ENCODE results near the gene SEMA3F. TPM values are rescaled to one million over a fixed set of nuclear protein-coding genes. Genes with fewer than 3 reads are reported as not detected.

SEMA3F gene
- total and polyA plus RNA-seq, 2 experiments from 2014 or later = 2.3 to 67.6 TPM

GRCh38 chr3:50132421-50133282 is 22.5 kb upstream of the SEMA3F start (continued):
- no peak for TF ChIP-seq ZNF462 (CRISPR knock-in tag; IDR thresholded peaks at IDR 0.05)
- no peak for TF ChIP-seq ZNF114 (CRISPR knock-in tag; IDR thresholded peaks at IDR 0.05)

- Mint-ChIP-seq H3K4me3 (no peak overlapping the region), H3K36me3 (ENCODE audit: low read depth) (no peaks in the 10 kb centered on the region), H3K9me3 (no peaks in the 10 kb centered on the region), H3K4me1 (peaks cover 21% of the 10 kb centered on the region), H3K27me3 (ENCODE audit: insufficient read depth, low read depth, poor library complexity) (peaks cover 29% of the 10 kb centered on the region), H3K27ac (0 out of 2 replicates have a peak overlapping the region, but pooled peaks have one; percentile 40)
- H3K79me2 ChIP-seq (replicated peaks; ENCODE audit: insufficient read depth) = no peaks in the 10 kb centered on the region
- no peaks in the 10 kb centered on the region for H3K9me2 ChIP-seq (ENCODE audit: insufficient read depth)
- DNase-seq (ENCODE audit: low spot score) = no peak
- no peak overlapping the region for H3K4me2 ChIP-seq
- no peak overlapping the region for H2AFZ ChIP-seq
- H3K36me3 ChIP-seq (ENCODE audit: insufficient read depth) = no peaks in the 10 kb centered on the region
- H3K27me3 ChIP-seq (ENCODE audit: insufficient read depth) = no peaks in the 10 kb centered on the region
- H4K20me1 ChIP-seq (replicated peaks; ENCODE audit: insufficient read depth) = no peaks in the 10 kb centered on the region
- no peak overlapping the region for H3K27ac ChIP-seq (ENCODE audit: low read depth)
- H3F3A ChIP-seq (replicated peaks; ENCODE audit: low read depth) = no peaks in the 10 kb centered on the region
- peaks cover 6% of the 10 kb centered on the region for H3K4me1 ChIP-seq (ENCODE audit: insufficient read depth)
- H3K4me3 ChIP-seq = no peak overlapping the region
- ATAC-seq = no peak
- TF ChIP-seq JUNB (IDR thresholded peaks at IDR 0.05; ENCODE audit: unreplicated experiment) (no peak), ZNF331 (CRISPR knock-in tag; IDR thresholded peaks at IDR 0.05; ENCODE audit: low read depth) (no peak), NANOG (IDR thresholded peaks at IDR 0.05; ENCODE audit: borderline replicate concordance) (no peak), ZNF114 (CRISPR knock-in tag; IDR thresholded peaks at IDR 0.05) (no peak), STAT1 (IDR thresholded peaks at IDR 0.05; ENCODE audit: unreplicated experiment) (no peak), POLR2AphosphoS5 (IDR thresholded peaks at IDR 0.05; ENCODE audit: low read depth) (no peak), CREB1 (CRISPR knock-in tag; IDR thresholded peaks at IDR 0.05; ENCODE audit: low read depth) (no peak), REST (IDR thresholded peaks at IDR 0.05; ENCODE audit: unreplicated experiment) (no peak), ETS1 (IDR thresholded peaks at IDR 0.05) (no peak), CTCF (conservative IDR thresholded peaks at IDR 0.05; ENCODE audit: low read depth in 2 of 2) (no peak), EZH2phosphoT487 (IDR thresholded peaks at IDR 0.05; ENCODE audit: unreplicated experiment) (no peak)
Measured at GRCh38 chr3:50133283-50133615, 21.9 kb upstream of the SEMA3F start.

All from GM23338 (cell line).